Measurements from ENCODE around the gene GRHL1. TPM values are rescaled to one million over a fixed set of nuclear protein-coding genes. Genes with fewer than 3 reads are reported as not detected.

GRHL1 gene
- total and polyA plus RNA-seq, 2 experiments from 2014 or later, result 2.9 to 4.2 TPM

DNA sequence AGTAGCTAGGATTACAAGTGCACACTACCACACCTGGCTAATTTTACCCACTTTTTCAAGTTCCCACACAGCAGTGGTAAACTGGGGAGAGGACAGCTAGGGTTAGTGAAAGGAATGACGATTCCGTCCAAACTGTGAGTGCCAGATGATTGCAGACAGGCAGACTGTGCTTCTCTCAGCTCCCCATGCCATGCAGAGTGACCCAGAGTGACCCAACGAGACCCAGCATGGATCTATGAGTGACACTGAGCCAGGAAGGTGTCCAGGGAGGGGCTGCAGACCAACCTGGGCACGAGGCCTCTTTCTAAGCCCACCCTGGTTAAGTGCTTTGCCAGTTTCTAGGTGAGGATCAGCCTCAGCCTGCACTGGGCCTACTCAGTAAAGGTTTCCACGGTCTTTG, 84.1 kb downstream of the GRHL1 start:
- H3K27ac Mint-ChIP-seq, result no peak overlapping the region
- Histone ChIP-seq H3K27me3 (ENCODE audit: insufficient read depth) (no peaks in the 10 kb centered on the region), H3K4me2 (no peak overlapping the region)

More for the DNA sequence above, 84.1 kb downstream of the GRHL1 start:
- Mint-ChIP-seq H3K4me1 (0 out of 3 replicates have a peak, but pooled peaks cover under 1% of the 10 kb centered on the region), H3K9me3 (no peaks in the 10 kb centered on the region), H3K4me3 (no peak overlapping the region), H3K27me3 (ENCODE audit: insufficient read depth, low read depth, poor library complexity) (peaks cover 9% of the 10 kb centered on the region), H3K36me3 (ENCODE audit: low read depth) (peaks cover under 1% of the 10 kb centered on the region; the same call in 1 of the 3 replicates)
- no peak overlapping the region for H3K4me3 ChIP-seq
- no peak for DNase-seq (ENCODE audit: low spot score)
- no peaks in the 10 kb centered on the region for H3K79me2 ChIP-seq (replicated peaks; ENCODE audit: insufficient read depth)
- no peaks in the 10 kb centered on the region; the same call in 1 of the 2 replicates for H3K4me1 ChIP-seq (ENCODE audit: insufficient read depth)
- no peaks in the 10 kb centered on the region for H3F3A ChIP-seq (replicated peaks; ENCODE audit: low read depth)
- H3K9me2 ChIP-seq (ENCODE audit: insufficient read depth), result no peaks in the 10 kb centered on the region
- no peak overlapping the region for H3K27ac ChIP-seq (ENCODE audit: low read depth)
- no peak for TF ChIP-seq STAT1 (IDR thresholded peaks at IDR 0.05; ENCODE audit: unreplicated experiment)
- TF ChIP-seq ZNF331 (CRISPR knock-in tag; IDR thresholded peaks at IDR 0.05; ENCODE audit: low read depth), result no peak
- TF ChIP-seq NANOG (IDR thresholded peaks at IDR 0.05; ENCODE audit: borderline replicate concordance), result no peak
- TF ChIP-seq, protein P1, sequence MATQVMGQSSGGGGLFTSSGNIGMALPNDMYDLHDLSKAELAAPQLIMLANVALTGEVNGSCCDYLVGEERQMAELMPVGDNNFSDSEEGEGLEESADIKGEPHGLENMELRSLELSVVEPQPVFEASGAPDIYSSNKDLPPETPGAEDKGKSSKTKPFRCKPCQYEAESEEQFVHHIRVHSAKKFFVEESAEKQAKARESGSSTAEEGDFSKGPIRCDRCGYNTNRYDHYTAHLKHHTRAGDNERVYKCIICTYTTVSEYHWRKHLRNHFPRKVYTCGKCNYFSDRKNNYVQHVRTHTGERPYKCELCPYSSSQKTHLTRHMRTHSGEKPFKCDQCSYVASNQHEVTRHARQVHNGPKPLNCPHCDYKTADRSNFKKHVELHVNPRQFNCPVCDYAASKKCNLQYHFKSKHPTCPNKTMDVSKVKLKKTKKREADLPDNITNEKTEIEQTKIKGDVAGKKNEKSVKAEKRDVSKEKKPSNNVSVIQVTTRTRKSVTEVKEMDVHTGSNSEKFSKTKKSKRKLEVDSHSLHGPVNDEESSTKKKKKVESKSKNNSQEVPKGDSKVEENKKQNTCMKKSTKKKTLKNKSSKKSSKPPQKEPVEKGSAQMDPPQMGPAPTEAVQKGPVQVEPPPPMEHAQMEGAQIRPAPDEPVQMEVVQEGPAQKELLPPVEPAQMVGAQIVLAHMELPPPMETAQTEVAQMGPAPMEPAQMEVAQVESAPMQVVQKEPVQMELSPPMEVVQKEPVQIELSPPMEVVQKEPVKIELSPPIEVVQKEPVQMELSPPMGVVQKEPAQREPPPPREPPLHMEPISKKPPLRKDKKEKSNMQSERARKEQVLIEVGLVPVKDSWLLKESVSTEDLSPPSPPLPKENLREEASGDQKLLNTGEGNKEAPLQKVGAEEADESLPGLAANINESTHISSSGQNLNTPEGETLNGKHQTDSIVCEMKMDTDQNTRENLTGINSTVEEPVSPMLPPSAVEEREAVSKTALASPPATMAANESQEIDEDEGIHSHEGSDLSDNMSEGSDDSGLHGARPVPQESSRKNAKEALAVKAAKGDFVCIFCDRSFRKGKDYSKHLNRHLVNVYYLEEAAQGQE (IDR thresholded peaks at IDR 0.05; ENCODE audit: unreplicated experiment), result no peak
- no peak for TF ChIP-seq CREB1 (CRISPR knock-in tag; IDR thresholded peaks at IDR 0.05; ENCODE audit: low read depth)
- TF ChIP-seq POLR2AphosphoS5 (IDR thresholded peaks at IDR 0.05; ENCODE audit: low read depth), result no peak
- TF ChIP-seq, protein P2, sequence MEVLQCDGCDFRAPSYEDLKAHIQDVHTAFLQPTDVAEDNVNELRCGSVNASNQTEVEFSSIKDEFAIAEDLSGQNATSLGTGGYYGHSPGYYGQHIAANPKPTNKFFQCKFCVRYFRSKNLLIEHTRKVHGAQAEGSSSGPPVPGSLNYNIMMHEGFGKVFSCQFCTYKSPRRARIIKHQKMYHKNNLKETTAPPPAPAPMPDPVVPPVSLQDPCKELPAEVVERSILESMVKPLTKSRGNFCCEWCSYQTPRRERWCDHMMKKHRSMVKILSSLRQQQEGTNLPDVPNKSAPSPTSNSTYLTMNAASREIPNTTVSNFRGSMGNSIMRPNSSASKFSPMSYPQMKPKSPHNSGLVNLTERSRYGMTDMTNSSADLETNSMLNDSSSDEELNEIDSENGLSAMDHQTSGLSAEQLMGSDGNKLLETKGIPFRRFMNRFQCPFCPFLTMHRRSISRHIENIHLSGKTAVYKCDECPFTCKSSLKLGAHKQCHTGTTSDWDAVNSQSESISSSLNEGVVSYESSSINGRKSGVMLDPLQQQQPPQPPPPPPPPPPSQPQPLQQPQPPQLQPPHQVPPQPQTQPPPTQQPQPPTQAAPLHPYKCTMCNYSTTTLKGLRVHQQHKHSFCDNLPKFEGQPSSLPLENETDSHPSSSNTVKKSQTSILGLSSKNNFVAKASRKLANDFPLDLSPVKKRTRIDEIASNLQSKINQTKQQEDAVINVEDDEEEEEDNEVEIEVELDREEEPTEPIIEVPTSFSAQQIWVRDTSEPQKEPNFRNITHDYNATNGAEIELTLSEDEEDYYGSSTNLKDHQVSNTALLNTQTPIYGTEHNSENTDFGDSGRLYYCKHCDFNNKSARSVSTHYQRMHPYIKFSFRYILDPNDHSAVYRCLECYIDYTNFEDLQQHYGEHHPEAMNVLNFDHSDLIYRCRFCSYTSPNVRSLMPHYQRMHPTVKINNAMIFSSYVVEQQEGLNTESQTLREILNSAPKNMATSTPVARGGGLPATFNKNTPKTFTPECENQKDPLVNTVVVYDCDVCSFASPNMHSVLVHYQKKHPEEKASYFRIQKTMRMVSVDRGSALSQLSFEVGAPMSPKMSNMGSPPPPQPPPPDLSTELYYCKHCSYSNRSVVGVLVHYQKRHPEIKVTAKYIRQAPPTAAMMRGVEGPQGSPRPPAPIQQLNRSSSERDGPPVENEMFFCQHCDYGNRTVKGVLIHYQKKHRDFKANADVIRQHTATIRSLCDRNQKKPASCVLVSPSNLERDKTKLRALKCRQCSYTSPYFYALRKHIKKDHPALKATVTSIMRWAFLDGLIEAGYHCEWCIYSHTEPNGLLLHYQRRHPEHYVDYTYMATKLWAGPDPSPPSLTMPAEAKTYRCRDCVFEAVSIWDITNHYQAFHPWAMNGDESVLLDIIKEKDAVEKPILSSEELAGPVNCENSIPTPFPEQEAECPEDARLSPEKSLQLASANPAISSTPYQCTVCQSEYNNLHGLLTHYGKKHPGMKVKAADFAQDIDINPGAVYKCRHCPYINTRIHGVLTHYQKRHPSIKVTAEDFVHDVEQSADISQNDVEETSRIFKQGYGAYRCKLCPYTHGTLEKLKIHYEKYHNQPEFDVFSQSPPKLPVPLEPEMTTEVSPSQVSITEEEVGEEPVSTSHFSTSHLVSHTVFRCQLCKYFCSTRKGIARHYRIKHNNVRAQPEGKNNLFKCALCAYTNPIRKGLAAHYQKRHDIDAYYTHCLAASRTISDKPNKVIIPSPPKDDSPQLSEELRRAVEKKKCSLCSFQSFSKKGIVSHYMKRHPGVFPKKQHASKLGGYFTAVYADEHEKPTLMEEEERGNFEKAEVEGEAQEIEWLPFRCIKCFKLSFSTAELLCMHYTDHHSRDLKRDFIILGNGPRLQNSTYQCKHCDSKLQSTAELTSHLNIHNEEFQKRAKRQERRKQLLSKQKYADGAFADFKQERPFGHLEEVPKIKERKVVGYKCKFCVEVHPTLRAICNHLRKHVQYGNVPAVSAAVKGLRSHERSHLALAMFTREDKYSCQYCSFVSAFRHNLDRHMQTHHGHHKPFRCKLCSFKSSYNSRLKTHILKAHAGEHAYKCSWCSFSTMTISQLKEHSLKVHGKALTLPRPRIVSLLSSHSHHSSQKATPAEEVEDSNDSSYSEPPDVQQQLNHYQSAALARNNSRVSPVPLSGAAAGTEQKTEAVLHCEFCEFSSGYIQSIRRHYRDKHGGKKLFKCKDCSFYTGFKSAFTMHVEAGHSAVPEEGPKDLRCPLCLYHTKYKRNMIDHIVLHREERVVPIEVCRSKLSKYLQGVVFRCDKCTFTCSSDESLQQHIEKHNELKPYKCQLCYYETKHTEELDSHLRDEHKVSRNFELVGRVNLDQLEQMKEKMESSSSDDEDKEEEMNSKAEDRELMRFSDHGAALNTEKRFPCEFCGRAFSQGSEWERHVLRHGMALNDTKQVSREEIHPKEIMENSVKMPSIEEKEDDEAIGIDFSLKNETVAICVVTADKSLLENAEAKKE (CRISPR knock-in tag; IDR thresholded peaks at IDR 0.05), result no peak
- no peak overlapping the region for H2AFZ ChIP-seq
- no peak for ATAC-seq
- no peaks in the 10 kb centered on the region for H3K36me3 ChIP-seq (ENCODE audit: insufficient read depth)
- H4K20me1 ChIP-seq (replicated peaks; ENCODE audit: insufficient read depth), result no peaks in the 10 kb centered on the region
